ENCODE data around the gene TMEM120A. TPM values are rescaled to one million over a fixed set of nuclear protein-coding genes. Genes with fewer than 3 reads are reported as not detected.

Gene TMEM120A
- total RNA-seq, 2 donors from 2014 or later = 30.5 to 51.7 TPM

GRCh38 chr7:75980430-75981202, 13.8 kb downstream of the TMEM120A start:
- H3K36me3 Mint-ChIP-seq (ENCODE audit: low read depth) = peaks cover 7% of the 10 kb centered on the region
- H3K27ac Mint-ChIP-seq = peak overlapping the region; percentile 69

GRCh38 chr7:75979759-75980429, 14.5 kb downstream of the TMEM120A start:
- Mint-ChIP-seq H3K27me3 (no peaks in the 10 kb centered on the region), H3K36me3 (ENCODE audit: low read depth) (peaks cover 9% of the 10 kb centered on the region), H3K4me1 (no peaks in the 10 kb centered on the region), H3K4me3 (no peak overlapping the region), H3K27ac (peak overlapping the region; percentile 69), H3K9me3 (no peaks in the 10 kb centered on the region)
- ATAC-seq (replicated peaks) = no peak

More at GRCh38 chr7:75980430-75981202, 13.8 kb downstream of the TMEM120A start:
- Mint-ChIP-seq H3K9me3 (no peaks in the 10 kb centered on the region), H3K4me1 (no peaks in the 10 kb centered on the region), H3K27me3 (no peaks in the 10 kb centered on the region), H3K4me3 (no peak overlapping the region)
- ATAC-seq (replicated peaks) = no peak

- H3K27me3 Mint-ChIP-seq = no peaks in the 10 kb centered on the region
- no peak overlapping the region for H3K4me3 Mint-ChIP-seq
- no peak for ATAC-seq (replicated peaks)
- peaks cover 24% of the 10 kb centered on the region for H3K36me3 Mint-ChIP-seq (ENCODE audit: low read depth)
- no peak overlapping the region for H3K27ac Mint-ChIP-seq
- H3K9me3 Mint-ChIP-seq = no peaks in the 10 kb centered on the region
- no peaks in the 10 kb centered on the region for H3K4me1 Mint-ChIP-seq
These were observed 16.7 kb downstream of the TMEM120A start for GRCh38 chr7:75977743-75978142.

GRCh38 chr7:75971961-75972763, 22.2 kb downstream of the TMEM120A start:
- no peak for ATAC-seq (replicated peaks)
- Mint-ChIP-seq H3K9me3 (no peaks in the 10 kb centered on the region), H3K27me3 (no peaks in the 10 kb centered on the region), H3K4me1 (peaks cover 4% of the 10 kb centered on the region), H3K36me3 (ENCODE audit: low read depth) (peaks cover 28% of the 10 kb centered on the region), H3K4me3 (no peak overlapping the region), H3K27ac (peak overlapping the region; percentile 59)

- no peak for ATAC-seq (replicated peaks)
- Mint-ChIP-seq H3K9me3 (no peaks in the 10 kb centered on the region), H3K27me3 (no peaks in the 10 kb centered on the region), H3K4me1 (peaks cover 4% of the 10 kb centered on the region), H3K4me3 (no peak overlapping the region), H3K27ac (peak overlapping the region; percentile 59), H3K36me3 (ENCODE audit: low read depth) (peaks cover 28% of the 10 kb centered on the region)
These were observed 23.0 kb downstream of the TMEM120A start for GRCh38 chr7:75971309-75971960.

GRCh38 chr7:75969704-75970498, 24.5 kb downstream of the TMEM120A start:
- H3K4me1 Mint-ChIP-seq = peaks cover 4% of the 10 kb centered on the region

GRCh38 chr7:75969182-75969581, 25.2 kb downstream of the TMEM120A start:
- no peaks in the 10 kb centered on the region for H3K9me3 Mint-ChIP-seq
- H3K4me3 Mint-ChIP-seq = no peak overlapping the region
- ATAC-seq (replicated peaks) = no peak
- no peaks in the 10 kb centered on the region for H3K27me3 Mint-ChIP-seq
- peaks cover 21% of the 10 kb centered on the region for H3K36me3 Mint-ChIP-seq (ENCODE audit: low read depth)
- H3K4me1 Mint-ChIP-seq = peaks cover 4% of the 10 kb centered on the region
- H3K27ac Mint-ChIP-seq = peak overlapping the region; percentile 2

More at GRCh38 chr7:75969704-75970498, 24.5 kb downstream of the TMEM120A start:
- Mint-ChIP-seq H3K9me3 (no peaks in the 10 kb centered on the region), H3K27me3 (no peaks in the 10 kb centered on the region), H3K27ac (peak overlapping the region; percentile 2), H3K36me3 (ENCODE audit: low read depth) (peaks cover 26% of the 10 kb centered on the region), H3K4me3 (no peak overlapping the region)
- ATAC-seq (replicated peaks) = no peak

- Mint-ChIP-seq H3K27ac (no peak overlapping the region), H3K36me3 (ENCODE audit: low read depth) (peaks cover 15% of the 10 kb centered on the region), H3K9me3 (no peaks in the 10 kb centered on the region), H3K27me3 (no peaks in the 10 kb centered on the region), H3K4me1 (peaks cover 4% of the 10 kb centered on the region), H3K4me3 (no peak overlapping the region)
- no peak for ATAC-seq (replicated peaks)
These were observed 25.8 kb downstream of the TMEM120A start for GRCh38 chr7:75968561-75969001.

- no peak for ATAC-seq (replicated peaks)
- no peaks in the 10 kb centered on the region for H3K27me3 Mint-ChIP-seq
- no peaks in the 10 kb centered on the region for H3K9me3 Mint-ChIP-seq
- peaks cover 4% of the 10 kb centered on the region for H3K4me1 Mint-ChIP-seq
- no peak overlapping the region for H3K27ac Mint-ChIP-seq
- H3K4me3 Mint-ChIP-seq = no peak overlapping the region
- peaks cover 13% of the 10 kb centered on the region for H3K36me3 Mint-ChIP-seq (ENCODE audit: low read depth)
These were observed 26.4 kb downstream of the TMEM120A start for GRCh38 chr7:75968012-75968411.

- no peak overlapping the region for H3K27ac Mint-ChIP-seq
- peaks cover 13% of the 10 kb centered on the region for H3K36me3 Mint-ChIP-seq (ENCODE audit: low read depth)
- H3K9me3 Mint-ChIP-seq = no peaks in the 10 kb centered on the region
- no peaks in the 10 kb centered on the region for H3K27me3 Mint-ChIP-seq
- no peak for ATAC-seq (replicated peaks)
- H3K4me3 Mint-ChIP-seq = no peak overlapping the region
- peaks cover 4% of the 10 kb centered on the region for H3K4me1 Mint-ChIP-seq
These were observed 26.9 kb downstream of the TMEM120A start for GRCh38 chr7:75967487-75967997.

- H3K27me3 Mint-ChIP-seq = no peaks in the 10 kb centered on the region
- H3K4me3 Mint-ChIP-seq = no peak overlapping the region
- H3K27ac Mint-ChIP-seq = no peak overlapping the region
These were observed 27.3 kb downstream of the TMEM120A start for GRCh38 chr7:75967055-75967454.

GRCh38 chr7:75966190-75966961, 28.0 kb downstream of the TMEM120A start:
- H3K27me3 Mint-ChIP-seq = no peaks in the 10 kb centered on the region
- no peak overlapping the region for H3K4me3 Mint-ChIP-seq
- H3K9me3 Mint-ChIP-seq = no peaks in the 10 kb centered on the region
- no peaks in the 10 kb centered on the region for H3K4me1 Mint-ChIP-seq
- no peak overlapping the region for H3K27ac Mint-ChIP-seq
- ATAC-seq (replicated peaks) = no peak
- peaks cover 10% of the 10 kb centered on the region for H3K36me3 Mint-ChIP-seq (ENCODE audit: low read depth)

More at GRCh38 chr7:75967055-75967454, 27.3 kb downstream of the TMEM120A start:
- H3K9me3 Mint-ChIP-seq = no peaks in the 10 kb centered on the region
- peaks cover 3% of the 10 kb centered on the region for H3K4me1 Mint-ChIP-seq
- no peak for ATAC-seq (replicated peaks)
- H3K36me3 Mint-ChIP-seq (ENCODE audit: low read depth) = peaks cover 10% of the 10 kb centered on the region

- H3K4me1 Mint-ChIP-seq = no peaks in the 10 kb centered on the region
- H3K36me3 Mint-ChIP-seq (ENCODE audit: low read depth) = peaks cover 11% of the 10 kb centered on the region
- no peaks in the 10 kb centered on the region for H3K9me3 Mint-ChIP-seq
- no peak overlapping the region for H3K4me3 Mint-ChIP-seq
- no peak overlapping the region for H3K27ac Mint-ChIP-seq
- ATAC-seq (replicated peaks) = no peak
- H3K27me3 Mint-ChIP-seq = no peaks in the 10 kb centered on the region
These were observed 28.8 kb downstream of the TMEM120A start for GRCh38 chr7:75965617-75966016.
